ENCODE measurements around the gene VSIG1.
A peak's percentile ranks its signal among the peaks of the same experiment; 100 is the strongest.

Gene VSIG1

DNA sequence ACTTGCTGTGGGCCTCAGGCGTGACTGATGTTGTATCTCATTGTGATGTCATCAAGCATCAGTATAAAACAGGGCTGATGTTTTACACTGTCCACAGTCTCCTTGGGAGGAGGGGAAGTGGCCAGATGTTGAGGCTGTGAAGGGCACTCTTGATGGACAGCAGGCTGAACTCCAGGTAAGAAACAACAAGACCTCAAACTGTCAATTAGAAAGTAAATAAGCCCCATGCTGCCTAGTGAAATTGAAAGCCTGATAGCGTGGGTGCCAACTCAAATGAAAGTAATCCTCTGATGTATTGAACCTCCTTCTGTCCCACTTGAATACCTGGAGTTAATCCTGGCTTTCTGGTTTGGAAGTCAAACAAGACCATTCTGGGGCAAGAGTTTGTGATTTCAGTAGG lies 19.7 kb downstream of the VSIG1 start:
- no peak for DNase-seq (ENCODE audit: low read depth)

DNA sequence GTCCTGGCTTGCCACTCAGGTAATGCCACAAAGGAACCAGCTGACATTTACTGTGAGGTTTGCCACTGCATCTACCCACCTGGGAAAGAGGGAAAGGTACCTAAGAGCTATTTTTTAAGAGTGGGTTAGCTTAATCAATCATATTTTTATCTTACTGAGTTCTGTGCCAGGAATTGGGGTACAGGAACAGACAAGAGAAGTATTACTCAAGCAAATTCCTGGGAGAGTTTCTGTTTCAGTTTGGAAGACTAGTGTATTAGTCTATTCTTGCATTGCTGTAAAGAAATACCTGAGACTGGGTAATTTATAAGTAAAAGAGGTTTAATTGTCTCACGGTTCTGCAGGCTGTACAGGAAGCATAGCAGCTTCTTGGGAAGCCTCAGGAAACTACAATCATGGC lies 23.3 kb downstream of the VSIG1 start:
- DNase-seq (ENCODE audit: low read depth) = no peak

DNA sequence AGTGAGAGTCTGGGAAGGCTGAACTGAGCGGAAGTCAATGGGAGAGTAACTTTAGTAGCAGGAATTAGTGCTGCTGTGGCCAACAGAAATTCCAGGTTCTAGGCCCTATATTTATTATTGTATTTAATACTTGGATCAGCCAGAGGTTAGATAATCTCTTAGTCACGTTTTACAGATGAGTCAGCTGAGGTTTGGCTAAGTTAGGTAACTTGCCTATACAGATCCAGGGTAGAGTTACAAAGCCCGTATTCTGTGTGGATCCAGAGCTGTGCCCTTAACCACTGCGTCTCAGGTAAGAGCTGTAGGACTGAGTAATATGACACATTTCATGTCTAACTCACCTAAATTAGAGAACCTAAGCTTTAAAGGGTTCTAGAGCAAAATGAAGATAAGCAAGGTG lies 26.0 kb downstream of the VSIG1 start:
- no peak for DNase-seq (ENCODE audit: low read depth)

DNA sequence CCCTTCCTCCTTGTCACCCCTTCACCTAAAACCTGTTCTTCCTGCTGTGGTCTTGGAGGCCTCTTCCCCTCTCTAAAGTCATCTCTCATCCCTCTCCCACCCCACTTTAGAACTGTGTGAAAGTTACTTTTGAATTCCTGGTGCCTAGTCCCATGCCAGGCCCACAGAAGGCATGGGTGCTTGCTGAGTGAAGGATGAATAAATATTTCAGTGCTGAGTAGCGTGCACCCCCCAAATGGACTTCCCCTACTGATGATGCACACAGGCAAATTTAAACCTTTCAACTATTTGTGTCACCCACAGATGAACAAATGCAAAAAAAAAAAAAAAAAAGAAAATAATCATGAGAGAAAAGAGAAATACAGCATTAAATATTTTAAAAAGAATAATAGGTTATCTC lies 26.7 kb downstream of the VSIG1 start:
- no peak for DNase-seq (ENCODE audit: low read depth)

DNA sequence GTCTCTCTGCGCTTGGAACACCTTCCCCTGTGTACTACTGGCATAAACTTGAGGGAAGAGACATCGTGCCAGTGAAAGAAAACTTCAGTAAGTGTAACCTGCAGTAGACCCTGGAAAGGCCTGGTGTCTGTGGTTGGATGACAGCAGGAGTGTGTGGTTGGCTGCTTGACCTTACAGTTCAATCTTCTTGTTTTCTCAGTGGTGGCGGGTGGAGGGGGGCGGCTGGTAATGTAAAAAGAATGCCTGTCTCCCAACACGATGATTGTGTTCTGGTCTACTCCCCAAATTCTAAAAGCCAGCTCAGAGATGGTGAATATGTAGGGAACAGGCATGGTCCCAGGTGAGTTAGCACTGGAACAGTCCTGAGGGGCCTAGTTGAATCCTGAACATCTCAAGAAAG lies 27.9 kb downstream of the VSIG1 start:
- DNase-seq (ENCODE audit: low read depth) = no peak

DNA sequence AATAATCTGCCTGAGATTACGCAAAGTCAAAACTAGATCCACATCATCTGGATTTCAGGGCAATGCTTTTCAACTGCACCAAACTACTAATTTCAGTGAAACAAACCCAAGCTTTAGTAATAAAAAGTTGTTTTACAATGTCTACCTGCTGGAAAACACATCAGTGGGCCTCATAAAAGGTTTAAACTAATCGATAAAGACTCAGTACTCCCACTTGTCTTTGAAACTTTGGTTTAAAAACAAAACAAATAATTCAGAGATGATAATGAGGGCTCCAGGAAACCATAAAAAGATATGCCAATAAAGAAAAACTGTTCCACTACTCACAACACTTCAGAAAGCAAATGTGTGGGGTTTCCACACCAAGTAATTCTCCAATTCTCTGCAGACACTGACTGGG lies 36.2 kb downstream of the VSIG1 start:
- DNase-seq (ENCODE audit: low read depth) = no peak

DNA sequence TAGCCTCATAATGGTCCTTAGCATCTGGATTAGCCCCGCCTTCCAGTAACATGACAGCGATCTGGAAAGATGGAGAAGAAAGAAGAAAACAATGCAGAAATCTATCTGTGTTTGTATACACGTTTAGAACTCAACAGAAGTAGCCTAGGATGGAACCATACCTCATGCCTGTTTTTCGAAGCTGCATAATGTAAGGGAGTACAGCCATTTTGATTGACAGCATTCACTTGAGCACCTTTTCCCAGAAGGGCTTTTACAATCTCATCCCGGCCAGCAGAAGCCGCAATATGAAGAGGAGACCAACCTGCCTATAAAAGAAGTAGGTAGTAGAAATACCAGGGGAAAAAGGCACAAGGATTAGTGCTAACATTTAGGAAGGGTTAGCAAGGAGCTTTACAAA lies 42.9 kb downstream of the VSIG1 start:
- no peak for DNase-seq (ENCODE audit: low read depth)

DNA sequence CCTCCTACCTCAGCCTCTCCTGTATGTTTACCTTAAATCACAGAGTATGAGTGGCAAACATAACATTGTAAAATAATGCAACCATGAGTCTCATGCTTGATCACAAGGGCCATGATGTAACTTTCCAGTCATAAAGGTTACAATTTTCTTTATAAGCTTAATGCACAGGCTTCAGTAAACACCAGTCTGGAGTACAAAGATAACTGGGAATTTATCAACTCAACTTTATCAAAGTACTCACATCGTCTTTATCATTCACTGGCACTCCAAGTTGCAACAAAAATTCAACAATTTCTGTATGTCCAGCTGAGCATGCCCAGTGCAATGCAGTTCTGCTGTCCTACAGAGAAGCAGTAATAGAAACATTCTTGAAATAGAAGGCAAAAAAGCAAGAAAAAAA lies 43.6 kb downstream of the VSIG1 start:
- DNase-seq (ENCODE audit: low read depth) = no peak

DNA sequence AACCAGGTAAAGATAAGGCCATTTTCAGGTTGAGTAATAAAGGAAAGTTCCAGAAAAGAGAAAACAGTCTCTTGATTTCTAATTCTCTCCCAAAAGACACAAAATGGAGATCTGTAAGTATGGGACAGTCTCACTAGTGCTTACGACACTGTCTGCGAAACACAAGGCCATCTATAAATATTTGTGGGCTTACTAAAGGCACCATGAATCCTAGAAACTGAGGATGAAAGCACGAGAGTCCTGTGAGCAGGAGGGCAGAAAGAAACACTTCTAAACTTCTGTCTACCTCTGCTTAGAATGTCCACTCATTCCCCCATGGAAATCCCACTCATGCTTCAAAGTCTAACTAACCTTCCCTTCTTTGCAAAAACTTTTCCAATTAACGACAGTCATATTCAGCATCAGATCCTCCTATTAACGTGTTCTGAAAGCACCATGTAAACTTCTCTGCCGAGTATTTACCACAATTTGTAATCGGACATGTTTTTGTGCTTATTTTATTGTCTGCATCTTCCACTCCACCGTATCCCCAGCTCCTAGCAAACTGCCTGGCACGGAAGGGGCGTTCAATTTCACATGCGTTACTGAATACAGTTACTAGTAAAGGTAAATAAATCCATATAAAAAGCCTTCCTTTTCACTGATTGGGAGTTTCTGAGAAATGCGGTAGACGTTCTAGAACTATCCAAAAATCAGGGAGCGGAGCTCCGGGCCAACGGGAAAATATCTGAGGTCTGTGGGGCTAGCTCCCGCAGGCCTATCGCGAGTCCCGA lies 45.8 kb downstream of the VSIG1 start:
- no peak for DNase-seq (ENCODE audit: low read depth)

DNA sequence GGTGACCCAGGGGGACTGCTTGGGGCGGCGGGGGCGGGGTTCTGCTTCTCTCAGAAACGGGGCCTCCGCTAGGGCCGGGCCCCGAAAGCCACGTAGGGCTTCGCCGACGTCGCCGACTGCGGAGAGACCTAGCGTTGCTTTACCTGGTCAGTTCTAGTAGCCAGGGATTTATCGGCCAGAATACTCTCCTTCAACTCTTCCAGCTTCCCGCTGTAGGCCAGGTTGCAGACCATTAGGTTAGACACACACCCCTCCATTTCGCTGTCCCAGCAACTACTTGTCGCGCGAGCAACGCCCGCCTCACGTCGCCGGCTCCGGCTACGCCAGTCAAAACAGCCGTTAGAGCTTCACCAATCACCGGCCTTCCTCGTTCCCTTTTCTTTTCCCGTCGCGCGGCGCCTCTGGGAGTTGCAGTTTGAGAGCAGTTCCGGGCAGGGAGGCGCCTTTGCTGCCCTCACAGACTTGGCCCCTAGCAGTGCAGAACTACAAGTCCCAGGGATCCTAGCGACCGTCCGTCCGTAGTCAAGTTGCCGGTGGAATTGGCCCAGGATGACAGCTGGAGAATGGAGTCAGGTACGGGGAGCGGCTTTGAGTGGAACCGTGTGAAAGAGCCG lies 46.5 kb downstream of the VSIG1 start, which contains the start of the genes ATG4A and PSMD10:
TSS of gene ATG4A (plus strand) at position 515 of the 614 bp plus-strand sequence. CDS start at position 564, 49 bp downstream.
TSS of gene PSMD10 (minus strand) at position 279 of the 614 bp plus-strand sequence. CDS start at position 257, 22 bp downstream.
- peak; percentile 84 for DNase-seq (ENCODE audit: low read depth)

DNA sequence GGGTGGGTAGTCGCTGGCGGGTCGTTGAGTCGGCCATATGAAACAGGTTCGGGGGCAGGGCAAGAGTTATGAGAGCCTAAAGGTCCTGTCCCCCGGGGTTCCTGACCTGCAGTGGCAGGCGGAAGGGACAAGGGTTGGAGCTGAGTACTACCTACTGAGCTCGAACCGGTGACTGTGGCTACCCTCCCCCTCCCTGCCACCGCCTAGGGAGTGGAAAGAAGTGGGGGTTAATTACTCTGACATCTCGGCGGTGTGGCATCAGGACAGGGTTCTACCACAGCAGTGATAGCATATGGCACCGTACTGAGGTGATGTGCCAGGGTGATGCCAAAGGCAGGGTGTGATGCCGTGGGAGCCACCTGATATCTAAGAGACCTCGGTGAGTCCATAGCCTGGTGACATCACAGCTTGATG lies 47.0 kb downstream of the VSIG1 start:
- no peak for DNase-seq (ENCODE audit: low read depth)

DNA sequence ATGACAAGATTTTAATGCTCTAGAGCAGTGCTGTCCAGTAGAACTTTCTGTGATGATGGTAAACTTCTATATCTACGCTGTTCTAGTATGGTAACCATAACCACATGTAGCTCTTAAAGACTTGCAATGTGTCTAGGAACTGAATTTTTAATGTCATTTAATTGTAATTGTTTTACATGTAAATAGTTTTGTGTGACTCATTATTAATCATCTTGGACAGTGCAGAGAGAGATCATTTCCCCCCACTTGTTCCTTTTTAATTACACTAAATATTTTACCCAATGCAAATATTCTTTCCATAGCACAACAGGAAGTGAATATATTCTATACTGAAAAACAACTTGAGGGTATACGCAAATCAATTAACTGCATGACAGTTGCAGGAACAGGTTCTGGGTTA lies 52.5 kb downstream of the VSIG1 start:
- DNase-seq (ENCODE audit: low read depth) = no peak

DNA sequence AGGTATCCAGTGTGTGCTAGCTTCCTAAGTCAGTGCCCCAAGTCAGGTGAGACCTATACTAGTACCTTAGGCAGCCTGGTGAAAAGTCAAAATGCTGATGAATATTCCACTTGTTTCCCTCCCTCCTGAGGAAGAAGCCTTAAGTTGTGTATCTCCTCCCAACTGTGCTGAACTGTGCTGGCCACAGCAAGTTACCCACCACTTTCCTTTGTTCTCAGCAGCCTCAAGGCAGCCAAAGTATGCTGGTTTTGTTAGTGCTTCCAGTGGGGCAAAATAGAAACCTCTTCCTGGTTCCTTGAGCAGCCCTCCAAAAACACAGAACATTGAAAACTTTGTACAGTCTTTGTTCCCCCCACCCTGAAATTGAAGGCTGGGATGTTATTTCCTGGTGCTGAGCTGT lies 60.6 kb downstream of the VSIG1 start:
- DNase-seq (ENCODE audit: low read depth) = no peak

DNA sequence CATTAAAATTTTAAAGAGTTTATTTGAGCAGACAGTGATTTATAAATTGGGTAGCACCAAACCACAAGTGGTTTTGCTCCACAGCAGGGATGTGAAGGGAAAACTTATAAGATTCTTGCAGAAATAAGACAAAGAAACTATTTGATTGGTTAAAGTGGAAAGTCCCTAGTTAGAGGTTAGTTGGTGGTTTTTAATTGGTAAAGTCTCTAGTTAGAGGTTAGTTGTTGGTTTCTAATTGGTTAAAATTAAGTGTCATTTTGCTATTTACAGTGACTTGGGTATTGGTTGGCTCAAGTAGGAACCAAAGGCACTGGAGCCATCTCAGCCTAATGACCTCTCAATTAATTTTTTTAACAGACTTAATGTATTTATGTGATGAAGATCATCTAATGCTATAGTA lies 69.7 kb downstream of the VSIG1 start:
- DNase-seq (ENCODE audit: low read depth) = no peak

DNA sequence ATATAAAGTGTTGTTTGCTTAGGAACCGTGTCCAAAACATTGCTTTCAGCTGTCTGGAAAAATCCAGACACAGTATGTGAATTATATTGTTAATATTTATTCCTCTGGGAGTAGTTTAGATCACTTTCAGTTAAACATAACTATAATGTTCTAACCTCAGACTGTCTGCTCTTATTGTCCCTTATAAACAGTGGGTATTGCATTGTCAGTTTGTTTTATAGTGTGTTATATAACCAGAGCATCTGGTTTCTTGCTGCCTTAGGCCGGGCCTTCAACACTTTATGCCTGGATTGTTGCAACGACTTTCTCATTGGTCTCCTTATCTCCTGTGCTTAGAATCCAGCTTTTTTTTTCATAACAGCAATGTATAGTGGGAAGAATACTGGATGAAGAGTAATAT lies 73.1 kb downstream of the VSIG1 start:
- DNase-seq (ENCODE audit: low read depth) = no peak

DNA sequence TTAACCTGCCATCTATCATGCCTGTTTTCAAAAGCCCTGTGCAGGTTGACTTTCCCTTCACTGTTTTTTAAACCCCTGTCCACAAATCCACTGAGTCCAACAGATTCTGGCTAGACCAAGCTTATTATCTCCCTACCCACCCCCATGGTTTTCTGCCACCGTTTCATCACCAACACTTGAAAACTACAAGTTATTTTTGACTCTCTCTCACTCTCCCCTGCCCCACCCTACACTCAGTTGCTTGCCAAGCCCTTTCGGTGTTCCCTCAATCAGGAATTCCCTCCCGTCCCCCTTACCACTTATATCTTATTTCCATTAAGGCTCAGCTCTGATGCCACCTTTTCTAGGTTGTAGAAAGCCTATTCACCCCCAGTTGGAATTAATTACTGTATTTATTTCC lies 76.4 kb downstream of the VSIG1 start:
- DNase-seq (ENCODE audit: low read depth) = no peak

DNA sequence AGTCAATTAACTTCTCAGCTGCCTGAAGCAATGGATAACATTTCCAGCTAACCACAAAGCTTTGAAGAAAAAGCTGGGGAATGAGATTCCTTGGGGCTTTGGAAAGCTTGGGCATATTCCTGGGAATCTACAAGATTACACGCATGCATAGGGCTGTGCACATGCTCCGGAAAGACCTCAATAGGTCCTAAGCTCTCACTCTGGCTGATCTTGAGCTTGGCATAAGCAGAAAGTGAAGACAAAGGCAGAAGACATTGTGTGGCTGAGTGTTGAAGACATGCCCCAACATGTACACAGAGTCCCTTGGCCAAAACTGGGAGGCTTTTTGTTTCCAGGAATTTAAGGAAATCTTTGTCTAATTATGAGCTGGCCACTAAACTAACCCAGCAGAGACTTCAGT lies 77.9 kb downstream of the VSIG1 start:
- DNase-seq (ENCODE audit: low read depth) = no peak

DNA sequence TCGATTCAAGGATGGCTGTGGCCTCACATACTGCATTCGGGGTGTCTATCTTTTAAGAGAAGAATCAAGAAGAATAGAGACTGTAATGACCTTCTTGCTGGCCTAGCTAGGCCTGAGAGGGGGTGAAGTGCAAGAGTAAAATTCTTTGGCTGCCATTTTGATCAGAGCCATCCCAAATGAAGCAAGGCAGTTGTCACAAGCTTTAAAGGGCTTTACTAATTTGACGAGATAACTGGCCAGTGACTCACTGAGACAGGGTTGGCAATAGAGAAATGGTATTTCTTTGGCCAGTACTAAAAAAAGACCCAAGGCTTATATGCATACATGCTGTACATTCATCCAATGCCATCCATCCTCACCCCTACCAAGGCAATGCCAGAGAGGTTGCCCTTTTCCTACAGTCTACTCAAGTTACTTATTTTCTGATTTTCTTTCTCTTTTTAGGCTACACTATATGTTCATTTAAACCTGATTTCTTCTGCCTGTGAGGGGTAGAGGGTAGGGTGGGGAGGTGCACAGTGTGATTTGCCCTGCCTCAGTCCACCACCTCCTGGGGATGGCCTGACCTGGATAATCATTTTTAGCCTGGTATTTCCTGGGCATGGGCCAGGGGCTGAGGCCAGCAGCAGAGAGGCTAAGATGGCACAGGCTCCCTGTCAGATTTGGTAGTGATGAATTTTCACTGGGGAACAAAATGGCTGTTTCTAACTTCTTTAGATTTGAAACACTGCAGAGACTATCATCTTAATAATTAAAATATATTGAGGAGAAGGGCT lies 78.9 kb downstream of the VSIG1 start:
- DNase-seq (ENCODE audit: low read depth) = no peak

DNA sequence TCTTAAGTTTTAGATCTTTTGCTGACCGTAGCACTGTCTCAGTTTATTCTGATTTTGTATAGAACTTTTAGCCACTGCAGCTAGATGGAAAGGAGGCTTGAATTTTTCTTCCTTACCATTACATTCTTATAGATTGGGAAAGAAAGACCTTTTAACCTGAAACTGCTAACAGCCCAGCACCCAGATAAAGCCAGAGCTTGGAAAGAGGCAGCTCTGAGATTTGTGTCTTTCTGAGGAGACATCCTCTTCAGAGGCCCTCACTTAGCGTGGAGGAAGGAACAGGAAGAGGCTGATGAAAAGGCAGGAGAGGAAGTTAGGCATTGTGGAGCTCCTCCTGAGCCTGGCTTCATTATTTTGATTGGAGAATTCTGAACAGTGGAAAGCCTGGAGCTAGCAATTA lies 81.8 kb downstream of the VSIG1 start:
- no peak for DNase-seq (ENCODE audit: low read depth)

DNA sequence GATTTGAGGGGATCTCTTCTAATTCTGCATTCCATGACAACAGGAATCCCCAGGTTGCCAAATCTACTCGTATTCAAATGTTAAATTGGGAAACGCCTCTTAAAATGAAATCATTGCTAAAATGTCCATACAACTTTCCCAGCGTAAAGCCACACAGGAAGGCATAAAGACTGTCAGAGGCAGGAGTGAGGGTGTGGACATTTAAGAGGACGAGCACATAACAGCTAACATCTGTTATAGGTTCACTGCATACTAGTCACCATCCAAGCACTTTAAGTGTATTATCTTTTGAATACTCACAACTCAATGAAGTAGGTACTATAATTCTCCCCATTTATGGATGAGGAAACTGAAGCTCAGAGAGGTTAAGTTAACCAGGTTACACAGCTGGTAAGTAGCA lies 82.3 kb downstream of the VSIG1 start:
- DNase-seq (ENCODE audit: low read depth) = no peak

All from T follicular helper cell (primary cell).